Lower leg skin (tissue), 4 donors: ENCODE results near the gene DMRT1. TPM values are rescaled to one million over a fixed set of nuclear protein-coding genes. Genes with fewer than 3 reads are reported as not detected.

Experiments used
- DNase-seq, 2 donors: peaks; one replicate each; pipeline ENCODE4 v3.0.0-alpha.2; 2019; ENCODE audit warnings: low spot score in 2 of 2
- H3K4me3 ChIP-seq: fragments of 200-600 bp; sonication (generic); 2 replicates; pipeline ENCODE4 v1.5.1; 2017; ENCODE audit warnings: mild to moderate bottlenecking, low read depth; ENCODE audit not compliant: poor library complexity, severe bottlenecking
- POLR2A ChIP-seq, 2 donors: fragments of 450-650 bp; IDR thresholded peaks; one replicate each; pipeline ENCODE4 v1.6.1; 2016 to 2017; ENCODE audit warnings: antibody characterized with exemption in 2 of 2, mild to moderate bottlenecking in 1 of 2, moderate library complexity in 1 of 2
- WGBS, 2 donors: methylation state at CpG; one replicate each; pipeline ENCODE4 v1.1.5; 2018; 5-methylcytosine and 5-hydroxymethylcytosine counted together
- intact Hi-C: fragments of 100-400 bp; cut with DNase I; formaldehyde crosslinking; loops from one replicate; pipeline ENCODE4 v1.15.0; 2023; ENCODE audit warnings: low total_unique reads
- total RNA-seq, 4 donors: library from RNA; depleted of rRNA; stranded (reverse); fragments of >200 nt; gene quantifications; one replicate each; pipeline ENCODE4 v1.1.0, GENCODE V29; 2016
- TF ChIP-seq, protein P1 (sequence below), 3 donors: fragments of 450-650 bp; IDR thresholded peaks; one replicate each; pipeline ENCODE4 v1.5.1; 2016; ENCODE audit warnings: antibody characterized with exemption in 3 of 3, mild to moderate bottlenecking in 3 of 3, moderate library complexity in 2 of 3

Gene DMRT1
- total RNA-seq, 4 donors from 2014 or later, result not detected

DNA sequence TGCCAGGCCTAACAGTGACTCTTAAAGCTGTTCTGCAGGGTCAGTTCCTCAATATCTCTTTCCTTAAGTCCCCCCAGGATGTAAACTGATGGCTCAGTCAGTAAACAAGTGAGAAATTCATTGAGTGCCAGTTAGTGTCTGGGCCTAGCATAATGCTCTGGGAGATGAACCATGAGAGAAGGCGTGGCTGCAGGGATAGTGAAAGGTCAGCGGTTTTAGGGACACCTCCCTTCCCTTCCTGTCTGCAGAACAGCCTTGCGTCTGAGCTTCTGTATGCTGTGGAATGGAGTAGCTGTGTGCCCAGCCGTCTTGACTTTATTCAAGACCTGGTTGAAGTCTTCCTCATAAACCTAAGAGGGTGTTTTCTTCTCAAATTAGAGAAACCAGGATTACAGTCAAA lies 88.2 kb downstream of the DMRT1 start:
- TF ChIP-seq POLR2A (IDR thresholded peaks at IDR 0.05), result no peak
- TF ChIP-seq, protein P1, sequence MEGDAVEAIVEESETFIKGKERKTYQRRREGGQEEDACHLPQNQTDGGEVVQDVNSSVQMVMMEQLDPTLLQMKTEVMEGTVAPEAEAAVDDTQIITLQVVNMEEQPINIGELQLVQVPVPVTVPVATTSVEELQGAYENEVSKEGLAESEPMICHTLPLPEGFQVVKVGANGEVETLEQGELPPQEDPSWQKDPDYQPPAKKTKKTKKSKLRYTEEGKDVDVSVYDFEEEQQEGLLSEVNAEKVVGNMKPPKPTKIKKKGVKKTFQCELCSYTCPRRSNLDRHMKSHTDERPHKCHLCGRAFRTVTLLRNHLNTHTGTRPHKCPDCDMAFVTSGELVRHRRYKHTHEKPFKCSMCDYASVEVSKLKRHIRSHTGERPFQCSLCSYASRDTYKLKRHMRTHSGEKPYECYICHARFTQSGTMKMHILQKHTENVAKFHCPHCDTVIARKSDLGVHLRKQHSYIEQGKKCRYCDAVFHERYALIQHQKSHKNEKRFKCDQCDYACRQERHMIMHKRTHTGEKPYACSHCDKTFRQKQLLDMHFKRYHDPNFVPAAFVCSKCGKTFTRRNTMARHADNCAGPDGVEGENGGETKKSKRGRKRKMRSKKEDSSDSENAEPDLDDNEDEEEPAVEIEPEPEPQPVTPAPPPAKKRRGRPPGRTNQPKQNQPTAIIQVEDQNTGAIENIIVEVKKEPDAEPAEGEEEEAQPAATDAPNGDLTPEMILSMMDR (IDR thresholded peaks at IDR 0.05), result no peak
- intact Hi-C loops, result no loop called here
- no peak for DNase-seq
- no peak overlapping the region for H3K4me3 ChIP-seq
- WGBS, 2 donors, result 83 to 88% methylated on average over 4 of the region's 4 CpGs

DNA sequence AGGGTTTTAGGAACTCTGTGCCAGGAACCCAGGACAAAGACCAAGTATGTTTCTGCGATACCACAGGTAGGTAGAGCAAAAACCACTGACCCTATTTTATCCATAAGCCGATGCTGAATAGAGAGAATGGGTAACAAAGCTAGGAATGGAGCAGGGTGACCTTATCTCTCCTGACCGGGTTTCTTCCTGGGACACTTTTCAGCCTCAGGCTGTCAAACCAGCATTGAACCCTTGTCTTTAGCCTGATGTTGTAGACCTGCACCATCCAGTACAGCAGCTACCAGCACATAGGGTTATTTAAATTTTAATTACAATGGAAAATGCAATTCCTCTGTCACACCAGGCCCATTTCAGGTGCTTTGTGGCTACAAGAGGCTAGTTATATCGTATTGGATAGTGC lies 91.9 kb downstream of the DMRT1 start:
- TF ChIP-seq, protein P1 (IDR thresholded peaks at IDR 0.05), result no peak
- TF ChIP-seq POLR2A (IDR thresholded peaks at IDR 0.05), result no peak
- intact Hi-C loops, result no loop called here
- no peak for DNase-seq
- WGBS, 2 donors, result 92 to 98% methylated on average over 4 of the region's 4 CpGs
- no peak overlapping the region for H3K4me3 ChIP-seq

DNA sequence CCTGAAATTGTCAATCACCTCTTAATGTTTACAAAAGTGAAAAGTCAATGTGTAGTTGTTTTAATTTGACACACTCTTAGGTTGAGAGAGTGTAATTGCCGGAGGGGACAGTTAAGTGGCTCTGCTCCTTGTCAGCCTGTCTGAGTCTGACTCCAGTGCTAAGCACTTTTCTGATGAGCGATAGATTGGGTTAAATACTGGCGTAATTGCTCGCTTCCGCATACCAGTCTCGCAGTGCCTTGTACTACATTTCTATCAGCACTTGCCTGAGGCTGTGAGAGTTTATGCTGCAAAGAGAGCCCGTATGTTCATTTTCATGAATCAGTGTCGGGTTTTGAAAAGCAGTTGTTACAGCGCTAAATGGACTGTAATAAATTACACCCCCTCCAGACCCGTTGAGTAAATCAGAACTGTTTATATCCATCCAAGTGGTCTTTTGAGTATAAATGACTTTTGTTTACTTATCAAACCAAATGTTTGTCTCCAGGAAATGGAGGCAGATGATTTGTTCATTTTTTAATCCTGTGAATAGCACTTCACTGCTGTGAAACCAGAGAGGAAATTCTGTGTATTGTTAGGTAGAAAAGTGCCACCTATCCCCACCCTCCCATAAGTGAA lies 94.0 kb downstream of the DMRT1 start:
- no peak overlapping the region for H3K4me3 ChIP-seq
- 18 to 36% methylated on average over 10 of the region's 10 CpGs for WGBS, 2 donors
- no peak for TF ChIP-seq POLR2A (IDR thresholded peaks at IDR 0.05)
- TF ChIP-seq, protein P1 (IDR thresholded peaks at IDR 0.05), result no peak
- no peak for DNase-seq
- intact Hi-C loops, result no loop called here

DNA sequence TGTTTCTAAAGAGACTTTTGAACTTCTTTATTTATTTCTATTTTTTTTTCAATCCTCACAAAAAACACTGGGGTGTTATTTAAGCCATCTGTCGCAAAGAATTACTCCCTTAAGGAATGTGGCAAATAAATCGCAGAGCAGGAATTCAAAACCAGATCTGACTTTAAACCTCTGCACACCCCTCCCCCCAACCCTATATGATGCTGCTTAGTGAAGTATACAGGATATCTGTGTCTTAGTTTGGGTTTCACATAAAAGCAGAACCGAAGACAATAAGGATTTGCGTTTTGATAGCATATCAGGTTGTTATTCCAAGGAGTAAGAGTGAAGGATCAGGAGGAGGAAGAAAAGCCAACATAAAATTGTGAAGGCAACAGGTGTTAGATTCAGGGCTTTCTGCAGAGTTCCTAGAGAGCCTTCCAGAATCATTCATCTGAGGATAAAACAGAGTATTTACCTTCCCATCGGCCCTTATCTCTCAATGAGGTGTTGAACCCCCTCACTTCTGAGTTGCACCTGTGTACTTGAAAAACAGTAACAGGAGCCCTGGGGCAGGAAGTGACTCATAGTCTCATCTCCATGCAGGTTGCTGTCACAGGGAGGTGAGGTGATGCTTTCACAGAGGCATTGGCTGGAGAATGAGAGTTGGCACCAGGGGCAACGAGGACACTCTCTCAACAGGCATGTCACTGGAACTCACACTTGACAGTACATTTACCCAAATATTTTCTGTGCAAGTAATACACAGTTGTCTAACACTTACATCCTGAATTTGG lies 101.5 kb downstream of the DMRT1 start:
- no peak for DNase-seq
- intact Hi-C loops, result no loop called here
- no peak overlapping the region for H3K4me3 ChIP-seq
- 46 to 52% methylated on average over 6 of the region's 6 CpGs for WGBS, 2 donors
- TF ChIP-seq POLR2A (IDR thresholded peaks at IDR 0.05), result no peak
- TF ChIP-seq, protein P1 (IDR thresholded peaks at IDR 0.05), result no peak

DNA sequence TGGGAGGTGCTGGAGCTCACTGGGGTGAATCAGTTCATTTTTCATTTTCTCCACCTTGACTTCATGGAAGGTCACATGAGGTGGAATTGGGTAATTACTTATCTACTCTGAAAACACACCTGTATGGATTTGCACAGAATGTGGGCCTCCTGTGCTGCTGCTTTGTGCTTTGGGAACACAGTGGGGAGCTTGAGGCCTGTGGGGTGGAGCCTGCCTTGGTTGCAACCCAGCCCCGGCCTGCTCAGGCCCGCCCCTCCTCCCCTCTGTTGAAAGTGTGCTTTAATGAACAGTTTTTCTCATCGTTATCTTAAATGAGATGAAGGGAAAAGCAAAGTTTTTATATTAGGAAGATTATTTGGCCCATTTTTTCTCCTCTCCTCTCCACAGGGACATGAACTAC lies 106.5 kb downstream of the DMRT1 start:
- no peak overlapping the region for H3K4me3 ChIP-seq
- DNase-seq, result no peak
- no peak for TF ChIP-seq POLR2A (IDR thresholded peaks at IDR 0.05)
- TF ChIP-seq, protein P1 (IDR thresholded peaks at IDR 0.05), result no peak
- WGBS, 2 donors, result 89 to 94% methylated on average over 3 of the region's 3 CpGs
- intact Hi-C loops, result no loop called here
